C4-2B (cell line): ENCODE measurements around the gene MPP3.

Experiments used
- ZFX ChIP-seq: fragments of 450-650 bp; IDR thresholded peaks from 2 replicates; pipeline ENCODE4 v1.6.1; 2017
- TF ChIP-seq, protein P1 (sequence below): fragments of 450-650 bp; conservative IDR thresholded peaks from 2 replicates; pipeline ENCODE4 v1.5.1; 2017; ENCODE audit warnings: mild to moderate bottlenecking

DNA sequence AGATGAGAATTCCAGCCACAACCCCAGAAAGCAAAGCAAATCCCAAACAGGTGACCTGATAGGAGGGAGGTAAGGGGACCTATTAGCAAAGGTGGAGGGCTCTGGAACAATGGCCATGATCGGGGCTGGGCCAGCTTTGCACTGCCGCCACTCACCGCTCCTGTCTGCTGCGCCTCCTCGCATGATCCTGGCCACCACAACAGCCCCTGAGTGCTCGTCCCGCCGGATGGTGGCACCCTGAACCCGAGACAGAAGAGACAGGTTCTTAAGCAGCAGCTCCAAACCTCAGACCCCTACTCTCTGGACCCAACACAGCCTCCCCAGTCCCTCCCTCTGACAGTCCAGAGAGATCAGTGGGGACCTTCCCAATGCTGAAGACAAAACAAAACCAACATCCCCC, 5.3 kb downstream of the MPP3 start:
- TF ChIP-seq, protein P1, sequence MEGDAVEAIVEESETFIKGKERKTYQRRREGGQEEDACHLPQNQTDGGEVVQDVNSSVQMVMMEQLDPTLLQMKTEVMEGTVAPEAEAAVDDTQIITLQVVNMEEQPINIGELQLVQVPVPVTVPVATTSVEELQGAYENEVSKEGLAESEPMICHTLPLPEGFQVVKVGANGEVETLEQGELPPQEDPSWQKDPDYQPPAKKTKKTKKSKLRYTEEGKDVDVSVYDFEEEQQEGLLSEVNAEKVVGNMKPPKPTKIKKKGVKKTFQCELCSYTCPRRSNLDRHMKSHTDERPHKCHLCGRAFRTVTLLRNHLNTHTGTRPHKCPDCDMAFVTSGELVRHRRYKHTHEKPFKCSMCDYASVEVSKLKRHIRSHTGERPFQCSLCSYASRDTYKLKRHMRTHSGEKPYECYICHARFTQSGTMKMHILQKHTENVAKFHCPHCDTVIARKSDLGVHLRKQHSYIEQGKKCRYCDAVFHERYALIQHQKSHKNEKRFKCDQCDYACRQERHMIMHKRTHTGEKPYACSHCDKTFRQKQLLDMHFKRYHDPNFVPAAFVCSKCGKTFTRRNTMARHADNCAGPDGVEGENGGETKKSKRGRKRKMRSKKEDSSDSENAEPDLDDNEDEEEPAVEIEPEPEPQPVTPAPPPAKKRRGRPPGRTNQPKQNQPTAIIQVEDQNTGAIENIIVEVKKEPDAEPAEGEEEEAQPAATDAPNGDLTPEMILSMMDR = no peak
- TF ChIP-seq ZFX = no peak
